Caki2 (cell line): ENCODE results near the gene TBC1D8. TPM values are rescaled to one million over a fixed set of nuclear protein-coding genes. Genes with fewer than 3 reads are reported as not detected.
A peak's percentile ranks its signal among the peaks of the same experiment; 100 is the strongest.
"Not testable (repeated sequence)": the region's sequence is repeated elsewhere in the genome, so short reads cannot be mapped to it uniquely, and the experiment has no call there.

Source experiments
- DNase-seq: peaks from one replicate; pipeline ENCODE4 v3.0.0-alpha.2; 2015; ENCODE audit warnings: low read depth
- in situ Hi-C: cut with HindIII; loops from 2 replicates; pipeline ENCODE4 v1.10.0; 2016; ENCODE audit warnings: low sequenced_read_pairs, low pct_unique_long_range_greater_than_20kb, mixed read lengths
- total RNA-seq: library from RNA; depleted of rRNA; stranded (reverse); fragments of >200 nt; shearing (Covaris generic); gene quantifications from 2 replicates; pipeline ENCODE4 v1.2.3, GENCODE V29; 2014; ENCODE audit warnings: low replicate concordance; rRNA removed

TBC1D8 gene
- 37.2 and 49.8 TPM in 2 replicates for total RNA-seq

DNA sequence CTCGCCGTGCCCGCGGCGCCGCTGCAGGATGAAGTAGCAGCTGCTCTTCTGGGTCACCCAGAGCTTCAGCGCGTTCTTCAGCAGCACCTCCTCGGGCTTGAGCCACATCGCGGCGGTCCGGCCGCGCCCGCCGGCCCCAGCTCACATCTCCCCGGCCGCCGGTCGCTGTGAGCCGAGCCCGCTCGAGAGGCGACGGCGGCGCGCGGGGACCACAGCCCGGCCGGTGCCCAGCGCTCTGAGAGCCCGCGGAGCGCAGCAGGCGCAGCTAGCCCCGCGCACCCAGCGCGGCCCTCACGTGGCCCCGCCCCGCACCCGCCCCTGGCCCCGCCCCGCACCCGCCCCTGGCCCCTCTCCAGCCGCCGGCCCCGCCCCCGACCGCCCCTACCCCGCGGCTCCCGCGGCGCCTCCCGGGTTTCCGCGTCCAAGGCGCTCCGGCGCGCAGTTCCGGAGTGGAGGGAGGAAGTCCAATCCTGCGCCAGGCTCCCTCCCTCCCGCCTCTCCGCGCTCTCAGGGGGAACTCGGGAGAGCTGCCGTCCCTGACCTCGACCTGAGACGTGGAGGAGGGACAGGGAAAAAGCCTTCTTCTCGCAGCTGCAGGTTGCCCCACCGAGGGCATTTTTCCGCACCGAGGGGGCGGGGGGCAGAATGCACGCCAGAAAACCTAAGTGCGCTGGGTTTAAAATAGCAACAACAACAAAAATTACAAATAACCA is at the start of gene TBC1D8:
Gene TBC1D8 (minus strand): TSS at position 237 of the 713 bp plus-strand sequence. CDS start 129 bp downstream, at position 108.
- in situ Hi-C loops: no loop called here

DNA sequence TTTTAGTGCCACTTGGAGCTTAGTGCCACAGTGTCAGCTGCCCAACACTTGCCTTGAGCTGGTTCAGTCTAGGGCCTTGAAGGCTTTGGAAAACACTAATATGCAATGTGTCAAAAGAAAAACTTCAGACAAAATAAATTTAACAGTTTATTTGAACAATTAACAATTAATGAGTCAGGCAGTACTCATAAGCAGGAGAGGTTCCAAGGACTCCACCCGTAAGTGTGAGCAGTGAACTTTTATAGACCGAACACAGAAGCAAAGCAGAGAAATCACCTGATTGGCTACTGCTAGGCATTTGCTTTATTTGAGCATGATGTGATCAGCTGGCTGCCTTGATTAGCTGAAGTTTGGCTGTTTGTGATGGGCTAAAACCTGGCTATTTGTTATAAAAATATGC is 49.5 kb upstream of the TBC1D8 start:
- in situ Hi-C loops: no loop called here

More for the DNA sequence above, at the start of gene TBC1D8:
- DNase-seq: peak; percentile 72

DNA sequence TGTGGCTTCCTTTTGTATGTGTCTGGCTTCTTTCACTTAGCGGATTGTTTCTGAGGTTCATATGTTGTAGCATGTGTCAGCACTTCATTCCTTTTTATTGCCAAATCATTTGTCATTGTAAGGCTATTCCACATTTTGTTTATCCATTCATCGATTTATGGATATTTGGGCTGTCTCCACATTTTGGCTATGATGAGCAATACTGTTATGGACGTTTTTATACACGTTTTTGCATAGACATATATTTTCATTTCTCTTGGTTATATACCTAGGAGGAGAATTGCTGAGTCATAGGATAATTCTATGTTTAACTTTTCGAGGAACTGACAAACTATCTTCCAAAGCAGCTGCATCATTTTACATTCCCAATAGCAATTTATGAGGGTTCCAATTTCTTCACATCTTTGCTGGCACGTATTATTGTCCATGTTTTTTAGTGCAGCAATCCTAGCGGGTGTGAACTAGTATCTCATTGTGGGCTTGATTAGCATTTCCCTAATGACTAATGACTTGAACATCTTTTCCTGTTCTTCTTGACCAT is 48.1 kb upstream of the TBC1D8 start:
- peak; percentile 18 for DNase-seq
- in situ Hi-C loops: no loop called here

More for the DNA sequence above, 49.5 kb upstream of the TBC1D8 start:
- DNase-seq: peak; percentile 59

DNA sequence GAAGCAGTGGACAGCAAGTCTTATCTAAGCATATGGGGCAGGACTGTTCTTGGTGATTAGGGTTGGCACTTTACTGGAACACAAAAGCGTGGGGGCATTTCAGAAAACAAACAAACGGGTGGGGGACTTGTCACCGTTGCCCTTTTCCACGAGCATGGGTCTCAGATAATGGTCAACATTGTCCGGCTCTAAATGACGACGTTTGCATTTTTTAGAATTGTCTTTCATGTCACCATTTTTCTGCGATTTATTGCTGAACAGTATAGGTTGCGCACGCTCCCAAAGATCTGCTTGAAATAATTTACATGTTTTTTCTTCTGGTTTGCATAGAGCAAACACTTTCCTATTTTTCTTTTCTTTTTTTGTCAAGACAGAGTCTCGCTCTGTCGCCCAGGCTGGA is 46.6 kb upstream of the TBC1D8 start:
- no peak for DNase-seq
- in situ Hi-C loops: no loop called here

DNA sequence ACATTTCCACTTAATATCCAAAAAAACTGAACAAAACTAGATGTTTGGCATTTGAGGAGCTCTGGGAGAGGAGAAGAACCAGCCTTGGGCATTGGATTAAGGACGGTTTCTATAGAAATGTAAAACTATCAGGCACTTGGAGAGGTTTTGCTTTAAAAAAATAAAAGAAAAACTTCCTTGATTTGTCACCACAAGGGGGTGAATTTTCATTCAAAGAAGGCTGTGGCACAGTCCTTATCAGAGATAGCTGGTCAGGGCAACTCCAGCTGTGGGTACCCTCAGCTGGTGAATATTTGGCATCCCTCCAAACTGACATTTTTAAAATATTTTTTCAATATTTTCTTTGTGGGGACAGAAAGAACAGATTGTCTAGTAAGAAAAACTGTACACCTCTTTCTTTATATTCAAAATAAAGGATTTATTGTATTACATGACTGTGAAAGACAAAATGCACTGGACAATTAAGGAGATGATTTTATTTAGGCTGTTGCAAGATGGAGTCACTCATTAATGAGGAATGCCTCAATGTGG is 46.1 kb upstream of the TBC1D8 start:
- in situ Hi-C loops: no loop called here
- DNase-seq: peak; percentile 14

DNA sequence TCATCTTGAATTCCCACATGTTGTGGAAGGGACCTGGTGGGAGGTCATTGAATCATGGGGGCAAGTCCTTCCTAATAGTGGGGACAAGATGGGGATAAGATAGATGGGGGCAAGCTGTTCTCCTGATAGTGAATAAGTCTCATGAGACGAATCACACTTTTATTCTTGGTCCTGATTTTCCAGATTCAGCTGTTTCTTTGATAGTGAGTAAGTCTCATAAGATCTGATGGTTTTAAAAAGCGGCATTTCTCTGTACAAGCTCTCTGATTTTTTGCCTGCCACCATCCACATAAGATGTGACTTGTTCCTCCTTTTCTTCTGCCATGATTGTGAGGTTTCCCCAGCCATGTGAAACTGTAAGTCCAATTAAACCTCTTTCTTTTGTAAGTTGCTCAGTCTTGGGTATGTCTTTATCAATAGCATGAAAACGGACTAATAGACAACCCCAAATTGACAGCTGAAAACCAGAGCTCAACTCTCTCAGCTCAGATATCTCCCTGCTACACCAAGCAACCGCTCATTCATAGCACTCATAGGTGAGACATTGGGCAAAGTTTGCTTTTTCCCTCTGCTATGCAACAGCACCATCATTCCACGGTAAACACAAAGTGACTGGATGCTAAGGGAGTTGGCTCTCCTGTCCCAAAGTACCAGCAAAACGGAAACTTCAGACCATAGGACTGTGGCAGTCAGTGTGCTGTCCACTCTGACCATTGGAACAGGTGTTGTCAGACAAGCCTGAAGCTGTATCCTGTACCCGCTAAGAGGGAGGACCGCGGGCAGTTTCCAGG is 44.9 kb upstream of the TBC1D8 start:
- no peak for DNase-seq
- in situ Hi-C loops: no loop called here

DNA sequence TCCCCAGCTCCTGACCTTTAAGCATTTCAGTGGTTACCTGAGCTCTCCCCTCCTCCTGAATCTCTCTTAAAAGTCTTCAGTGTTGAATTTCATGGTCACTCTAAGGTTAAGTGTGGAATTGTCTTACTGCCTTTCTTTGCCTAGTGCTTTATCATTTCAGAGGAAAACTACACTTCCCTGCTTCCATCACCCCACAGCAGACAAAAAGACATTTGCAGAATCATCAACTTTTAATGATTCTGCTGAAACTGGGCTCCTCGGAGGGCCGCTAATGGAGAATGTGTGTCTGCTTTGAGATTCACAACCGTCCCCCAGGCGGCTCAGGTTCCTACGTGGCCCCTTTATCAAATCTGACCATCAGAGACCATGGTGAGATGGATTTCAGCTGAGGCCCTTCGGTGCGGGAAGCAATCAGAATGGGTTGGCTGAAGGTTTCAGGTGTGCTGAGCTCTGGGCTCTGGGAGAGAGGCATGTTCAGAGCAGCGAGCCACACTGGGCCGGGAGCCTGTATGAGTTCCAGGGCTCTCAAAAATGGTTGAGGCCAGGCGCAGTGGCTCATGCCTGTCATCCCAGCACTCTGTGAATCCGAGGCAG is 41.9 kb upstream of the TBC1D8 start:
- in situ Hi-C loops: no loop called here

DNA sequence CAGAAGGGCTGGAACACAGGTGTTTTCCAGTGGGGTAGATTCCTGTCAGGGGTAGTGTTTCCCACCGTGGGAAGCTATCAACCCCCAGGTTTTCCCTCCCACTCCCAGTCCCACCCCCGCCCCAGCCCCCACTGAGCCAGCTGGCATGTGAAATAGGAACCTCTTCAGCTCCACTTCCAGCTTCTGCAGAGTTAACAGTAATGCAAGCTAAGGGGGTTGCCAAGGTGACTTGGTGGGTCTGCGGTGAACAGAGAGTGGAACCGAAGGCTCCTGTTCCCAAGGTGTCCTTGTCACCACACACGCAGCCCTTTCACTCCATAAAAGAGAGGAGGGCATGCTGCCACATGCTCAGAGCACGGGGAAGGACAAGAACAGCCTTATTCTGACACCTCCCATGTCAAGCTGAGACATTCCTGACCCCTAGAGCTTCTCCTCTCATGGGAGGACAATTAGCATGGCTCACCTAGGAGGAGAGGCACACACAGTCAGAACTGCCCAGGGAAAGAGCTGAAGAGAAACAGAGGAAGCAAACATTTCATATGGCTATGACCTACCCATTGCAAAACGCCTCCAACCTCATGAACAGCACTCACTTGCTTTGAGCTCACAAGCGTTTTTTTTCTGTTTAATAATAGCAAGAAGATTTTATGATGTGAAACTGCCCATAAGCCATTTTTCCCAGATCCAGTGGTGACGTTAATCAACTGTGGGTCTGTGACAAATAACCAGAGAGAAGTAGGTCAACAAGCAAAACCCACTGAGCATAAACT is 39.8 kb upstream of the TBC1D8 start:
- in situ Hi-C loops: no loop called here
- DNase-seq: no peak

More for the DNA sequence above, 41.9 kb upstream of the TBC1D8 start:
- DNase-seq: no peak

DNA sequence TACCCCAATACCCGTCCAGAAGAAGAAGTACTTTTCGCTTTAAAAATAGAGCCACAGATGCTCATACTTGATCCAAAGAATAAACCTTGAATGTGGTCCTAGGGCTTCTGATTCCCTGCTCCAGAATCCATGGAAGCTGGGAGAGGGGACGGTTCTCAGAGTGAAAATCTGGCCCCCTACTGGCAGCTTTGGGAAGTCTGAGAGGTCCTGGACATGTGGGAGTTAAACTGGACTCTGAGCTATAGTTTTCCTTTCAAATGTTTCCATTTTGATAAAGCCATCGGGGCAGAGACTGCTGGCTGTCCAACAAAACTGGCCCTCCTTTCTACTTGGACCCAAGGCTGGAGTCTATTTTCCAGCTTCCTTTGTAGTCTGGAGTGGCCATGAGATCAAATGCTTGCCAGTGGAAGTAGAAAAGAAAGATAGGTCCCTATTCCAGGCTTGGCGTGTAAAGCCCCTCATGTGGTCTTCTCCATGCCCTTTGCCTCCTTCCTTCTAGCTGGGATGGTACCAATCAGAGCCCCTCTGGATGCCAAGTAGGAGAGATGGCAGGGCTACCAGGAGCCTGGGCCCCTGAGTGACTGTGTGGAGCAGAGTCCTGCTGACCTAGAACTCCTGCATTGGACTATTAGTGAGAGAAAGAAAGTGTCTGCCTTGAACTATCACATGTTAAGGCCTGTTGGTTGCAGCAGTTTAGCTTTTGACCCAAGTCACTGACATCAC is 37.7 kb upstream of the TBC1D8 start:
- DNase-seq: no peak
- in situ Hi-C loops: no loop called here

DNA sequence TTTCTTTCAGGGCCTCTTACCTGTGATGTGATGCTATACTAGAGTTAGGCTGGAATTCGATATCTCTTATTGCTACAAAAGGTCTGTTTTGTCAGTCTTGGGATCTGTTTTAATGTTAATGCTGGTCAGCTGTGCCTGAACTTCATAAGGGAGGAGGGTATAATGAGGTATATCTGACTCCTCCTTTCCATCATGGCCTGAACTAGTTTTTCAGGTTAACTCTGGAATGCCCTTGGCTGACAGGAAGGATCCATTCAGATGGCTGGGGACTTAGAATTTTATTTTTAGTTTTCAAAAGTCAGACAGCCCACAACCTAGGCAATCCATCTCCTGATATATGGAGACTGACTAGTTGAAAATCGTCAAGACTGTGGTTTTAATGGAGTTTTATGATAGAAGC is 35.9 kb upstream of the TBC1D8 start:
- in situ Hi-C loops: no loop called here
- DNase-seq: no peak

DNA sequence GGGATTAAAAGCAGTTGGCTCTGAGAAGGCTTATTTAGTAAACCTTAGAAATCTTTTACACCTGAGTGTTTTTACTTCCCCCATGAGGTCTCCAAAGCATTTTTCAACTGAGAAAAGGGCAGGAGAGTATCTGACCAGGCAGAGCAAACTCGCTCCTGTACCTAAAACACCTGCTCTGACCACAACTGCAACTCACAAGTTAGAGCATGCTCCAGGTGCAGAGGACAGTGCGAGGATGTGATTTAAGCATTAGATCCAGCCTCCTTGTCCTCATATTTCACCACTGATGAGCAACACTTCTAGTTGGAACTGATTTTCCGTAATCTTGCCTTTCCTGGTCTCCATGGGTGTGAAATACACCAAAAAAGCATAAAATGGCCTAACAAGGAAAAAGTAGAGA is 34.5 kb upstream of the TBC1D8 start:
- in situ Hi-C loops: no loop called here
- no peak for DNase-seq

DNA sequence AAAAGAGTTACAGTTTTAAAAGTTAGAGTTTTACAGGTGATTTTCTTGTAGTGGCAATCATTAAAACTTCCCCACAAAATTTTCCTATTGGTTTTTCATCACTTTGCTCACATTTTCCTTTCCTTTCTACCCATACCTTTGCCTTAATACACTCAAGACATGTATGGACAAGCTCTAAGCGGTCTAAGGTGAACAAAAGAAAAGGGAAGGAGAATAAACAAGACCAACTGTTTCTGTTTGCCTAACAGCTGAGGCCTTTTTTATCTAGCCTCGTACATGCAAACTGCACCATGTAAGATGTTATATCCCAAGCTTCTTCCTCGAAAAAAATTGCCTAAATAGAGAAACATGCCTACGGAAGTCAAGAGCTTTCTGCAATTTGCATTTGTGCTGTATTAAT is 33.9 kb upstream of the TBC1D8 start:
- DNase-seq: no peak
- in situ Hi-C loops: no loop called here

DNA sequence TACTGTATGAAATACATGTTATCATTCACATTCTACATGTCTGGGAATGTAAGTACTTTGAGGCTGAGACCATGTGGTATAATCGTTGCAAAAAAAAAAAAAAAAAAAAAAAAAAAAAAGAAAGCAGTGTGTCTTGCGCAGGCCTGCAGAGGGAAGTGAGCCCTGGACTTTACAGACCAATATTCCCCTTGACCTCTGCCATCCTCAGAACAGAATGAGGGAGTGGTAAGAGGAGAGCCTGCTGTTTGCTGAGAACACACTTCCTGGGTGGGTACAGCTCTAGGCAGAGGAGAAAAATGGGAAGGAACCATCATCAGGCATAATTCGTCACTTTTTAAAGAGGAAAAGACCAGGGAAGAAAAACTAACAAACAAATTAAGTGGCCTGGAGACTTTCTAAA is 28.8 kb upstream of the TBC1D8 start:
- in situ Hi-C loops: no loop called here

DNA sequence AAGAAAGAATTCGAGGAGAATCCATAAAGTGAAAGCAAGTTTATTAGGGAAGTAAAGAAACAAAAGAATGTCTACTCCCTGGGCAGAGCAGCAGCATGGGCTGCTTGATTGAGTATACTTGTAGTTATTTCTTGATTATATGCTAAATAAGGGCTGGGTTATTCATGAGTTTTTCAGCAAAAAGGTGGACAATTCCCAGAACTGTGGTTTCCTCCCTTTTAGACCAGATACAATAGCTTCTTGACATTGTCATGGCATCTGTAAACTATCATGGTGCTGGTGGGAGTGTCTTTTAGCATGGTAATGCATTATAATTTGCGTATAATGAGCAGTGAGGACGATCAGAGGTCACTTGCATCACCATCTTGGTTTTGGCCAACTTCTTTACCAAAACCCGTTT is 25.6 kb upstream of the TBC1D8 start:
- in situ Hi-C loops: no loop called here

More for the DNA sequence above, 28.8 kb upstream of the TBC1D8 start:
- no peak for DNase-seq

DNA sequence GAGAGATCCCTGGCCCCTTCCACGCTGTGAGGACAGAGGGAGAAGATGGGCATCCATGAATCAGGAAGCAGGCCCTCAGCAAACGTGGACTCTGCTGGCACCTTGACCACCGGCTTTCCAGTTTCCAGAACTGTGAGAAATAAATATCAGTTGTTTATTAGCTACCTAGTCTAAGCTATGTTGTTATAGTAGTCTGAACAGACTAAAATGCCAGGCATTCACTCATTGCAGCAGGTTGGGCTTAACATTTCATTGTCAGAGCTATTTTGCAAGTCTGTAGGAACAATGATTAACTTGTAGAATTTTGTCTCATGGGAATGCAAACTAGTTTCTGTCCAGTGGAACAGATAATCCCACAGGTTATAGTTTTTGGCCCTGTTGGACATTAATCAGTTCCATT is 24.8 kb upstream of the TBC1D8 start:
- in situ Hi-C loops: no loop called here
- peak; percentile 59 for DNase-seq

More for the DNA sequence above, 25.6 kb upstream of the TBC1D8 start:
- DNase-seq: no peak

DNA sequence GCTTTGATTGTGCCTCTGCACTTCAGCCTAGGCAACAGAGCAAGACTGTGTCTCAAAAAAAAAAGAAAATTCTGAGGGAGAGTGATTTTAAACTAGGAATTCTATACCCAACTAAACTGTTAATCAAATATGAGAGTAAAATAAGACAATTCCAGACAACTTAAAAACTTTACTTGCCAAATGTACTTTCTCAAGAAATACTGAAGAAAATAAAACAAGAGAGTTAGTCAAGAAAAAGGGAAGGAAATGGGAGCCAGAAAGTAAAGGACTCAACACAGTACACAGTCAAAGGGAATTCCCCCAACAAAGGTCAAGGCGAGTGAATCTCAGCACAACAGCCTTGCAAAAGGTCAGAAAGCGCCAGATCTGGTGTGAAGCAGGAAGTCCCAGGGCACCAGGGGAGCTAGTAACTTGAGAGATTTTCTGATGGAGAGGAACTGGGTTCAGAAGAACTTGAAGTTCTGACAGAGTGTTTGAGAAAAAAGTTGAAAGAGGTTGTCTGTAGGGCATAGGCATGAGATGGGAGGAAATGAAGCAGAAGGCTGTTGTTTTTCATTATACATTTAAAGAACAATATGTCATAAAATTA is 22.6 kb upstream of the TBC1D8 start:
- DNase-seq: no peak
- in situ Hi-C loops: no loop called here

DNA sequence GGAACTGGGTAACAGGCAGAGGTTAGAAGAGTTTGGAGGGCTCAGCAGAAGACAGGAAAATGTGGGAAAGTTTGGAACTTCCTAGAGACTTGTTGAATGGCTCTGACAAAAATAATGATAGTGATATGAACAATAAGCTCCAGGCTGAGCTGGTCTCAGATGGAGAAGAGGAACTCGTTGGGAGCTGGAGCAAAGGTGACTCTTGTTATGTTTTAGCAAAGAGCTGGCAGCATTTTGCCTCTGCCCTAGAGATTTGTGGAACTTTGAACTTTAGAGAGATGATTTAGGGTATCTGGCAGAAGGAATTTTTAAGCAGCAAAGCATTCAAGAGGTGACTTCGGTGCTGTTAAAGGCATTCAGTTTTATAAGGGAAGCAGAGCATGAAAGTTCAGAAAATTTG is 18.6 kb upstream of the TBC1D8 start:
- DNase-seq, in situ Hi-C loops: not testable (repeated sequence)
